ENCODE data around the gene TCF4.

Gene TCF4

GRCh38 chr18:55511277-55511676 lies 76.7 kb downstream of the TCF4 start:
- H3K9me3 Mint-ChIP-seq: no peaks in the 10 kb centered on the region
- H3K36me3 Mint-ChIP-seq (ENCODE audit: low read depth): no peaks in the 10 kb centered on the region
- peaks cover 2% of the 10 kb centered on the region for H3K4me1 Mint-ChIP-seq (ENCODE audit: low read depth)
- H3K27me3 Mint-ChIP-seq (ENCODE audit: low read depth): no peaks in the 10 kb centered on the region
- H3K4me3 Mint-ChIP-seq: no peak overlapping the region
- no peak overlapping the region for H3K27ac Mint-ChIP-seq

- Mint-ChIP-seq H3K4me1 (ENCODE audit: low read depth) (peaks cover 2% of the 10 kb centered on the region), H3K36me3 (ENCODE audit: low read depth) (no peaks in the 10 kb centered on the region)
These were observed 77.2 kb downstream of the TCF4 start for GRCh38 chr18:55510809-55511208.

GRCh38 chr18:55509631-55510324 lies 78.2 kb downstream of the TCF4 start:
- Mint-ChIP-seq H3K27me3 (ENCODE audit: low read depth) (no peaks in the 10 kb centered on the region), H3K27ac (no peak overlapping the region), H3K4me3 (no peak overlapping the region), H3K4me1 (ENCODE audit: low read depth) (peaks cover 2% of the 10 kb centered on the region), H3K9me3 (no peaks in the 10 kb centered on the region), H3K36me3 (ENCODE audit: low read depth) (no peaks in the 10 kb centered on the region)

More at GRCh38 chr18:55510809-55511208, 77.2 kb downstream of the TCF4 start:
- Mint-ChIP-seq H3K4me3 (no peak overlapping the region), H3K27ac (no peak overlapping the region), H3K9me3 (no peaks in the 10 kb centered on the region), H3K27me3 (ENCODE audit: low read depth) (no peaks in the 10 kb centered on the region)

- Mint-ChIP-seq H3K4me1 (ENCODE audit: low read depth) (peaks cover 2% of the 10 kb centered on the region), H3K27ac (no peak overlapping the region), H3K4me3 (no peak overlapping the region)
These were observed 79.3 kb downstream of the TCF4 start for GRCh38 chr18:55508651-55509050.

GRCh38 chr18:55506074-55506473 lies 81.9 kb downstream of the TCF4 start:
- Mint-ChIP-seq H3K27ac (no peak overlapping the region), H3K4me3 (no peak overlapping the region), H3K27me3 (ENCODE audit: low read depth) (no peaks in the 10 kb centered on the region), H3K9me3 (no peaks in the 10 kb centered on the region), H3K4me1 (ENCODE audit: low read depth) (peaks cover 2% of the 10 kb centered on the region), H3K36me3 (ENCODE audit: low read depth) (no peaks in the 10 kb centered on the region)

More at GRCh38 chr18:55508651-55509050, 79.3 kb downstream of the TCF4 start:
- Mint-ChIP-seq H3K36me3 (ENCODE audit: low read depth) (no peaks in the 10 kb centered on the region), H3K27me3 (ENCODE audit: low read depth) (no peaks in the 10 kb centered on the region), H3K9me3 (no peaks in the 10 kb centered on the region)

GRCh38 chr18:55504808-55505207 lies 83.2 kb downstream of the TCF4 start:
- Mint-ChIP-seq H3K27ac (no peak overlapping the region), H3K9me3 (no peaks in the 10 kb centered on the region), H3K4me1 (ENCODE audit: low read depth) (no peaks in the 10 kb centered on the region), H3K27me3 (ENCODE audit: low read depth) (no peaks in the 10 kb centered on the region), H3K4me3 (no peak overlapping the region), H3K36me3 (ENCODE audit: low read depth) (no peaks in the 10 kb centered on the region)

- H3K27ac Mint-ChIP-seq: no peak overlapping the region
These were observed 84.7 kb downstream of the TCF4 start for GRCh38 chr18:55503167-55503820.

GRCh38 chr18:55501982-55502710 lies 85.8 kb downstream of the TCF4 start:
- Mint-ChIP-seq H3K27me3 (ENCODE audit: low read depth) (peaks cover 3% of the 10 kb centered on the region), H3K27ac (no peak overlapping the region), H3K4me3 (no peak overlapping the region), H3K9me3 (no peaks in the 10 kb centered on the region), H3K4me1 (ENCODE audit: low read depth) (no peaks in the 10 kb centered on the region), H3K36me3 (ENCODE audit: low read depth) (no peaks in the 10 kb centered on the region)

More at GRCh38 chr18:55503167-55503820, 84.7 kb downstream of the TCF4 start:
- Mint-ChIP-seq H3K27me3 (ENCODE audit: low read depth) (peaks cover 3% of the 10 kb centered on the region), H3K4me3 (no peak overlapping the region), H3K36me3 (ENCODE audit: low read depth) (no peaks in the 10 kb centered on the region), H3K4me1 (ENCODE audit: low read depth) (no peaks in the 10 kb centered on the region), H3K9me3 (no peaks in the 10 kb centered on the region)

- Mint-ChIP-seq H3K9me3 (no peaks in the 10 kb centered on the region), H3K27me3 (ENCODE audit: low read depth) (peaks cover 3% of the 10 kb centered on the region), H3K4me3 (no peak overlapping the region), H3K27ac (no peak overlapping the region), H3K36me3 (ENCODE audit: low read depth) (no peaks in the 10 kb centered on the region), H3K4me1 (ENCODE audit: low read depth) (no peaks in the 10 kb centered on the region)
These were observed 86.4 kb downstream of the TCF4 start for GRCh38 chr18:55501579-55501978.

GRCh38 chr18:55500316-55501086 lies 87.5 kb downstream of the TCF4 start:
- Mint-ChIP-seq H3K27me3 (ENCODE audit: low read depth) (peaks cover 8% of the 10 kb centered on the region), H3K4me1 (ENCODE audit: low read depth) (no peaks in the 10 kb centered on the region), H3K36me3 (ENCODE audit: low read depth) (no peaks in the 10 kb centered on the region), H3K4me3 (no peak overlapping the region), H3K9me3 (no peaks in the 10 kb centered on the region), H3K27ac (no peak overlapping the region)

GRCh38 chr18:55499526-55499925 lies 88.5 kb downstream of the TCF4 start:
- H3K27me3 Mint-ChIP-seq (ENCODE audit: low read depth): peaks cover 12% of the 10 kb centered on the region
- no peak overlapping the region for H3K27ac Mint-ChIP-seq
- no peak overlapping the region for H3K4me3 Mint-ChIP-seq
- no peaks in the 10 kb centered on the region for H3K9me3 Mint-ChIP-seq
- H3K36me3 Mint-ChIP-seq (ENCODE audit: low read depth): no peaks in the 10 kb centered on the region
- no peaks in the 10 kb centered on the region for H3K4me1 Mint-ChIP-seq (ENCODE audit: low read depth)

- H3K4me3 Mint-ChIP-seq: no peak overlapping the region
- H3K27ac Mint-ChIP-seq: no peak overlapping the region
- peaks cover 15% of the 10 kb centered on the region for H3K27me3 Mint-ChIP-seq (ENCODE audit: low read depth)
- H3K4me1 Mint-ChIP-seq (ENCODE audit: low read depth): no peaks in the 10 kb centered on the region
- no peaks in the 10 kb centered on the region for H3K9me3 Mint-ChIP-seq
- no peaks in the 10 kb centered on the region for H3K36me3 Mint-ChIP-seq (ENCODE audit: low read depth)
These were observed 90.1 kb downstream of the TCF4 start for GRCh38 chr18:55497825-55498403.

GRCh38 chr18:55494899-55495298 lies 93.1 kb downstream of the TCF4 start:
- Mint-ChIP-seq H3K9me3 (no peaks in the 10 kb centered on the region), H3K4me1 (ENCODE audit: low read depth) (peaks cover under 1% of the 10 kb centered on the region), H3K27me3 (ENCODE audit: low read depth) (peaks cover 19% of the 10 kb centered on the region), H3K4me3 (no peak overlapping the region), H3K36me3 (ENCODE audit: low read depth) (no peaks in the 10 kb centered on the region), H3K27ac (no peak overlapping the region)

- Mint-ChIP-seq H3K4me1 (ENCODE audit: low read depth) (peaks cover 4% of the 10 kb centered on the region), H3K4me3 (no peak overlapping the region), H3K27ac (no peak overlapping the region), H3K36me3 (ENCODE audit: low read depth) (no peaks in the 10 kb centered on the region), H3K9me3 (no peaks in the 10 kb centered on the region), H3K27me3 (ENCODE audit: low read depth) (peaks cover 23% of the 10 kb centered on the region)
These were observed 93.6 kb downstream of the TCF4 start for GRCh38 chr18:55494441-55494840.

All from T-helper 1 cell treated with Interleukin-12 subunit alpha and Interleukin-12 subunit beta and Interleukin-4 antibody, amounts not matched to agents 30 μg/mL and 1 μg/mL, for 36 hours (primary cell).